ENCODE measurements around the gene NFIX.

Gene NFIX

DNA sequence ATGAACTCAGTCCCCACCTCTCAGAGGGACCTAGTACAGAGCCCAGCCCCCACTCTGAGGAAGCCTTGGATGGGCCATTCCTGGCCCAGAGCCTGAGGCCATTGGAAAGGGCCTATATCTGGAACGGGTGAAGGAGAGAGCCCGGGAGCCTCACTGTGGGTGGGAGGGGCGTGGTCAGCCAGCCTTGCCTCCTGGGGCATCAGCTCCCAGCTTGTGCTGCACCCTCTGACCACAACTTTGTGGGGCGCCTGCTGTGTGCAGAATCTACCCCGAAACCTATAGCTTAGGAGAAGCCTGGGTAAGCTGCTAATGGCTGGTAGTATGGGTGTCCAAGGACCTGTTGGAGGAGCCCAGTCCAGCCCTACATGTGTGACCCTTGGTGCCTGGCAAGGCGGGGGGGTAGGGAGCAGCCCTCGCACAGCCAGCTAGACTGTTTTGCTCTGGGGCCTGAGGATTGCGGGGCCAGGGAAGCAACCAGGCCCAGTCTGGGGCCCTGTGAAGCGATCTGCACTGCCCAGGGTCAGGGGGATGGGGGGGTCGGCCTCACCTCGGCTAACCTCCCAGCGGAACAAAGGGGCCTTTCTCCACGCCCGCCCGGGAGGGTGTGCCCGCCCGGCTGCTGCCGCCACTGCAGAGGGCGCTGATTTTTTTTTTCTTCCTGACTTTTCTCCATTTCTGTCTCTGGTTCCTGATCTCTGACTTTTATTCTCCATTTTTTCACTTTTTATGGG lies 65.1 kb downstream of the NFIX start:
- DNase-seq = no peak

DNA sequence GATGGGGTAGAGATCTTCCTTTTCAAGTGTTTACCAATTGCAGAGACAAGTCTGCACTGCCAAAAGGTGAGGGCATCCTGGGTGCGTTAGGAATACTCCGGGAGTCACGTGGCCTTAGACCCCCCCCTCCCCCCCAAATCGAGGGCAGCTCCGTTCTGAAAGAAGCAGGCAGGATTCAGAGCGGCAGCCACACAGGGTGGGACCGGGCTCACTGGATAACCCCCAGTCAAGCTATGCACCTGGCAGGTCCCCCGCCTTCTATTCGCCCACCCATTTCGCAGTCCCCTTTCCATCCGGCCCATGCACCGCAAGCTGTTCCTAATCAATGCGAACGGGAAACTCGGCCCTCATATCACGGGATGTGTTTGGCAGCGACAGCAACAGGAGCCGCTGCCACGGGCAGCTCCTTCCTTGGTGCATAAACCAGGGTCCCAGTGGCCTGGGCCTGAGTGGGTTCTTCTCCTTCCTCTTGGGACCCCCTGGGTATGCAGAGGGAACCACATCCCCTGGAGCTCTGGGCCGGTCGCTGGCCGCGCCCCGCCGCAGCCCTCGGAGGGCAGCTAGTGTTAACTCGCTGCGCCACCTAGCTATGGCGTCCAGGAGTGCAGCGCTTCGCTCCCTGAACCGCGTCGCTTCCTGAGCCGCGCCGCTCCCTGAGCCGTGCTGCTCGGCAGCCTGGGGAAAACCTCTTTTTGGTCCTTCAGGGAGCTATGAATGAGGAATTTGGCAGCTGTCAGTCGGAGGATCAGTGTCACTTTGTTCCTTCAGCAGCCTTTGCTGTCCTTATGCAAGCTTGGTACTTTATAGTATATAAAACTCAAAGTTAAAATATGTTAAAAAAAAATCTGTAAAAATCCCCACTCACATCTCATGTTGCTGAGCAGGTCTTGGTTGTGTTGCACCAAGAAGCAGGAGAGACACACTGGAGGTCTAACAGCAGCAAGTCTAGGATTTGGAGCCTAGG lies 66.0 kb downstream of the NFIX start:
- DNase-seq = peak; percentile 40 to 73 (median 56)

DNA sequence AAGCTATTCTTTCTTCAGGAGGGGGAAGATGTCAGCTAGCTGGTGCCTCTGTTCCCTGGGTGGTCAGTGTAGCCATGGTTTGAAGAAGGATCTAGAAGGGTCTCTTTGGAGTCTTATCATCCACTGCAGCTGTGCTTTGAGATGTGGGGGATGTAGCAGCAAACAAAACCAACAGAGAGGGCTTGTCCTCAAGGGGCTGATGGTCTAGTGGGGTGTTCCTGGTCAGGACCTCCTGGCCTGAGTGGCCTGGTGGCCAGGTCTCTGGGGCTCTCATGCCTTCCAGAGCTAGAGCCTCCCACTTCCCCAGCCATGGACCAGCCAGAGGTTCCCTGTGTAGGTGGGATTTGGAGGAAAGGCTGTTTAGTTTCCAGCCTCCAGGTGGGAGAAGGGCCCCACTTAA lies 67.0 kb downstream of the NFIX start:
- no peak for DNase-seq

DNA sequence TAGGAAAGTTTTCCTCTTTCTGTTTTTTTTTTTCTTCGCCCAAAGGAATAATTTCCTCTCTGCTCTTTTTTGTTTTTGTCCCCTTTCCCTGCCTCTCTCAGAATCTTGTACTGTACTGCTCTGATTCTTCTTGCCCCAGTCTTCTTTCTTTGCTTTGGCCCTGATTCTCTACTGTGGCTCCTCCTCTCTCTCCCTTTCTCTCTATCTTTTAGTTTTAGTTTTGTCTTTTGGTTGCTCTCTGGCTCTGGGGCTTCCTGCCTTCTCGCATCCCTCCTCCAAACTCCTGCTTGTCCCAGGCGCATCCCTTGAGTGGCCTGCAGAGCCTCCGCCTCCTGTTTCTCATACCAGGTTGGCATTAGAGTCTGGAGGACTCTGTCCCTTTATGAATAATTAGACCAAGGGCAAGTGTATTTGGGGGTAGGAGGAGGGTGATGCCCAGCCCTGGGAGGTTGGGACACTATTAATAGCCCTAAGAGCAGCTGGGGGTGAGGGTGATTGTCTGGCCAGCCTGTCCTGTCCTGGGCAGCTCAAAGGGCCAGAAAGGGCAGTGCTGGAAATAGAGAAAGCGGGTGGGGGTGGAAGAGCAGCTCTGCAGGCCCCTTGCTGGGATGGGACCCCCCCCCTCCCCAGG lies 68.3 kb downstream of the NFIX start:
- no peak for DNase-seq

DNA sequence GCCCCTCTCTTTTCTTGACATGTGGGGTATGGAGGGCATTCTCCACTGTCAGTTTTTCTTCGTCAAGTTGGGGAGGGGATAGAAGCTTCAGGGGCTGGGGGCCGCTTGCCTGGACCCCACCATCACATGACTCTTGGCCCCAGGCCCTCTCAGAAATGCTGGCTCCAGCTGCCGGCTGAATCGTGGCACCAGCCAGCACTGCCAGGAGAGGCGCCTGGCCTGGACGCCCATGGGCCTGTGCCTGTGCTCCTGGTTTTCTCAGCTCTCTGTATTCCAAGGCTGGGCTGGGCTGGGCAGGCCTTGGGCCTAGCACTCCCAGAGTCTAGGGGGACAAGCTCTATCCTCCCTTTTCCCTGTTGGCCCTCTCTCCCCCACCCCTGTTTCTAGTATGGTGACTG lies 68.8 kb downstream of the NFIX start:
- DNase-seq = no peak

DNA sequence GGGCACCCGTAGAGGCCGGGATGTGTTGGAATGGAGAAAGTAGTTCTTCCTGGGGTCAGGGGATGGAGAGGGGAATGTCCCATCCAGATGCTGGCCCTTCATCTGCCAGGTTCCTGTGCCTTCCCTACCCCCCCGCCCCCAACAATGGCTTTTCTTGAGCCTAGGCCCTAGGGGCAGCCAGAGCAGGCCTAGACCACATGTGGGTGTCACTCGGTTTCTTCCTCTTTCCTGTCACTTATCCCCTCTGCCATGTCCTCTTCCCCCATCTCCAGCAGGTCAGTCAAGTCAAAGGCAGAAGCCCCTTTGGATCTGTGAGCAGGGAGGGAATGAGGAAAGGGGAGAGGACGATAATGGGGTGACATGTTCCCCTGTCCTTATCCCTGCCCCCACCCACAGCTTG lies 71.0 kb downstream of the NFIX start:
- DNase-seq = no peak

DNA sequence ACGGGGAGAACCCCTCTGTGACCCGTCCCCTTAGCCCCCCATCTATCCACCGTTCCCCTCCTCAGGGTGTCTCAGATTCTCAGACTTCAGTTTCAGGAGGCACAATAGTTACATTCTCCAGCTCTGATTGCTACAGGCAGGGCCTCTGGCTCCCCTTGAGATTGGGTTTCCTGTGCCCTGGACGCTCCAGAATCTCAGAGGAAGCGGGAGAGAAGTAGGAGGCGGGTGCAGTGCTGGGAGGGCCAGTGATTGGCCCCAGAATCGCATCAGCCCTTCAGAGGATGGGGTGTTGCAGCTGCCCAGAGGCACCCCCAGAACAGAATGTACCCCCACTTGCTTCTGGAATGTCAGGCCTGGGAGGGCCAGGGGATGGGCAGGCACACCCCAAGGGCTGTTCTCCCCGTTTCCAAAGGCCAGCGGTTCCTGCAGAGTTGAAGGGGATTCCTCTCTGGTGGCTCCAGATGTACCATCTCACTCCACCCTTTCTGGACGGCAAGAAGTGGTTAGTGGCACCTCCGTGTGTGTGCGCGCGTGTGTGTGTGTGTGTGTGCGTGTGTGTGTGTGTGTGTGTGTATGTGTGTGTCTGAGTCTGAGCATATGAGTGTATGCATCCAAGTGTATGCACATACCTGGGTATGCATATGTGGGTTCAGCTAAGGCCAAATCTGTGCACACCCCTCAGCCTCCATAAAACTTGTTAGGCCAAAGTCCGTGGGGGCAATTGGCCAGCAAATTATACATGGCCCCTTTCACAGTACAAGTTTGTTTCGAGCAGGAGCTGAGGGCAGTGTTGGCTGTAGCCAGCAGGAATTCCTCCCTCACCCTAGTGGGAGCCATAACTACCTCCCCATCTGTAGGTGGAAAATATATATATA lies 71.9 kb downstream of the NFIX start:
- no peak for DNase-seq

DNA sequence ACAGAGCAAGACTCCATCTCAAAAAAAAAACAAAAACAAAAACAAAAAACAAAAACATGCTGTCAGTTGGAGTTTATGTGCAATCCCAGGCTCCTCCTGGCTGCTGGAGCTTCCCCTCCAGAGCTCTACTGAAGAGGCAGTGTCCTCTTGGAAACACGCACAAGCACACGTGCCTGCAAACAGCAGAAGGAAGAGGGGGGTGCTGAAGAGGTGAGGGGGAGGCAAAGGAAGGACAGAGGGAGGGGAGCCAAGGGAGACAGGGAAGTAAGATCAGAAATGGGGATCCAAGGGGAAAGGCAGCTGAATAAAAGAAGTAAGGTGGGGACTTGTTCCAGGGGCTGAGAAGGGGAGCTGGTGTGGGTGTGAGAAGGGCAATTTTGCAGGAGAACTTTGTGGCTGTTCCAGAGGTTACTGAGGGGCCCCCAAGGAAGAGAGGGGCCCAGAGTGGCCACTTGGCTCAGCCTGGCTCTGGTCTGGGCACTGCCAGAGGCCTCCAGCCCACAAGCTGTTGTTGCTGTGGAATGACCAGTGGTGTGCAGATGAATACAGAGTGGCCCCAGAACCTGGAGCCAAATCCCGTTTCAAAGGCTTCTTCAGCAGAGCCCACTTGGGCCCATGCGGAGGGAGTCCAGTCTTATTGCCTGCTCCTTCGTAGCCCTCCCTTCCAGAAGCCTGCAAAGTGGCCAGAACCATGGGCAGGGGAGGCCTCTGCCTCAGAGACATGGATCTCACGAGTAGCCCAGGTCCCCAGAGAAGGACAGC lies 73.0 kb downstream of the NFIX start:
- no peak for DNase-seq

DNA sequence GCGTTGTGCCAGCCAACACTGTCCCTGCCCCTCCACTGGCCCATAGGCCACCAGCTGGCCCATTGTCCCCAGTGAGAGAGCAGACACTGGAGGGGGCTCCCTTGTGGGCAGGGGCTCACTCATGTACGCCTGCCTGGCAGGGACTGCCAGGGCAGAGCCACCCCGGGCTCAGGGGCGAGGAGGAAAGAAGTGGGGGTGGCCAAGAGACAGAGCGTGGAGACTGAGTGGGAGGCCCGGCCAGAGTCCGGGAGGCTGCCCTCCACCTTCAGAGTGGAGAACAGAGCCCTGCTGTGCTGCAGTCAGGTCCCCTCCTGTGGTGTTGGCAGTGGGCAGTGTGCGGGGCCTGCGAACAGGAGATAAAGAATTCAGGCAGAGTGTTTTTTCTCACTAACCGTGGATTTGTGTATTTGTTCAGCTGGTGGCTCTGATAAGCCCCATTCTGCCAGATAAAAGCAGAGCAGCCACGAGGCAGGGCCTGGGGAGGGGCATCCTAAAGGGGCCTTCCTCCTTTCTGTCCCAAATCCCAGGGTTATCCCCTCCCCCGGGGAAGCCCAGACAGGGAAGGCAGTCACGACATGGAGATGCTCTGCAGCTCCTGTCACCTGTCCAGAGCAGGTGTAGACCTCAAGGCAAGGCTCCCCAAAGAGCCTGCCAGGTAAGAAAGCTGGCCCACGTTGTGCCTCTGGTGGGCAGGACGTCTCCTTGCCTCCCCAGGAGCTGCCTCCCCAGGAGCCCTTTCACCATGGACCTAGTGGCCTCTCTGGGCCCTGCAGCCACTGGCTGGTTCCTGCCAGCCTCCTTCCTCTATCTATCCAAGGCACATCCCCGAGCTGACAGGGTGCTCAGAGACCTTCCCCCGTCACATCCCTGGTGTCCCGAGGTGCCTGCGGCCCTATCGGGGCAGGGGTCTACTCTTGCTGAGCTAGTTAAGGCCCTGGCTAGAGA lies 74.4 kb downstream of the NFIX start:
- DNase-seq = no peak

DNA sequence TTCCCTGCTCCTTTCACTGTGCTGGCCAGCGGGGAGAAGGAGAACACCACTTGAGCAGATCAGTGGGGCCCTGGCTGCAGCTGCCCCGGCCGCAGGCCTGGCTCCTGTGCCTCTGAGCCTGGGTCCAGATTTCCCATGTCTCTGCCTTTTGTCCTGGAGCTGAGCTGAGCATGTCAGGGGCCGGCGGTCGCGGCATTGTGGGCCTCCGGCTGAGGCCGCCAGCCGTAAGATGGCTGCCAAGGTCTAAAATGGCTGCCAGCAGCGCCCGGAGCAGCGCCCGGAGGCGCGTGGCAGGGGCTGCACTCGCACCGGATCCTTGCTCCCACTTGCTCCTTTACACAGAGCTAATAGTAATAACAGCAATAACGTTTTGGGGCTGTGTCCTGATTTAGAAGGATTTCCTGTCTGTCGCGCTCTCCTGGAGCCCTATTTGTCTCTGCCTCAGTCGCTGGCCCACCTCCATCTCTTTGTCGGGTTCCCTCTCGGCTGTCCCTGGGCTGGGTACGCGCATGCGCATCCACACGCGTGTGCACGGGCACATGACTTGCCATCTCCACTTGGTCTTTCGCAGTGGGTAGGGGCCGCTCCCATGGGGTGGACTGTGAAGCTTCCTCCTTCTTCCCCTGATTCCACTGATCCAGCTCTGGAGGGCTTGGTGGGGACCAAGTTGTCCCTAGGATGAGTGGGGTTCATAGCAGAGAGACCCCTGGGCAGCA lies 75.3 kb downstream of the NFIX start:
- no peak for DNase-seq

DNA sequence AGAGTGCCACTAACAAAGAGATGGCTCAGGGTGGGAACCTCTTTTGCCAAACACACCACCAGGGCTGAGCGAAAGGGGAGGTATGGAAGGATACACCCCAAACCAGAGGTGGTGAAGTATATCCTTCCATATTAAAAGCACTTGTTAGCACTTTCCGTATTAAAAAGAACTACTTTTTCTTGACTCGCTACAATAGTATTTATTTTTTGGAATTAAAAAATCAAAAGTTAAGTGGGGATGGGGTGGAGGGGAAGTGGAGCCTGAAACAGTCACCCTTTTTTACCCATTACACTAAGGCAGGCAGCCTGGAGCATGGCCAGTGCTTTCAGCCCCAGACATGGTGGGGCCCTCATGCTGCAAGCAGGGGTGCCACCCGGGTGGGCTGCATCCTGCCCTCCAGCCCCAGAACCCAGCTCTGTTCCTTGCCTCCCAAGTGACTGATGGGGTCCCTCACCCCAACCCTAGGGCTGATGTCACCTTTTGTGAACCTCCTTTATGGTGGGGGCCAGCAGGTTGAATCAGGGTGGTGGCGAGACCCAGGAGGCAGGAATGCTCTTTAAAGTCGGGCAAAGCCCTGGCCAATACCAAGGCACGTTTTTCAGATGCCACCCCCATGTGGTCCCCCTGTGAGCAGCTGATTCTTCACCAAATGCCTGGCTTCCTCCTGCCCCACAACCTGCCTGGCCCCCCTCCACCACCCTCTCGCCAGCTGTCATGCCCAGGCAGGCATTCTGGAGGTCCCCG lies 76.3 kb downstream of the NFIX start:
- DNase-seq = no peak

DNA sequence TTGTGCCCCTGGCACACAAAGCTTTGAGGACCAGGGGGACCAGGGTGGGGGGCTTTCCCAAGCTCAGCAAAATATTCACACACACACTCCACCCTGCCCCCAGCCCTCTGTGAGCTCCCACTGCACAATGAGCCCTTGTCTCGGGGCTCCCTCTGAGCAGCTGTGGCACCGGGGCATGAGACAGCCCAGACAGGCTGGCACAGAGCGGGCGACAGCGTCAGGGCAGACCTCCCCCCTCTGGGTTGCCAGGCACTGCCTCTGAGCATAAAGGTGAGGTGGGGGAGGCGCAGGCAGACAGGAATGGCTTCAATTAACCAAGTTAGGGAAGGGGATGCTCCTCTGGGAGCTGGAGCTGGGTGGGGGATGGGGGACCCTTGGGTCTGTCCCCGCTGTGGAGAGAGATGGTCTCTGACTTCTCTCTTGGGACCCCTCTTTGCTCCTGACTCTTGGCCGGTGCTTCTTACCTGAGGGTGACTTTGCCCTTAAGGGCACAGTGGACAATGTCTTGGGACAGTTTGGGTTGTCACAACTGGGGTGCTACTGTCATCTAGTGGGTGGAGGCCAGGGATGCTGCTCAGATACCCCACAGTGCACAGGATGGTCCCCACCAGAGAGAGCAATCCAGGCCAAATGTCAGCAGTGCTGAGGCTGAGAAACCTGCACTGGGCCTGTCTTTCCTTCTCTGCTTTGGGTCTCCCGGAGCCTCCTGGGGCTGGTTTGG lies 77.1 kb downstream of the NFIX start:
- no peak for DNase-seq

DNA sequence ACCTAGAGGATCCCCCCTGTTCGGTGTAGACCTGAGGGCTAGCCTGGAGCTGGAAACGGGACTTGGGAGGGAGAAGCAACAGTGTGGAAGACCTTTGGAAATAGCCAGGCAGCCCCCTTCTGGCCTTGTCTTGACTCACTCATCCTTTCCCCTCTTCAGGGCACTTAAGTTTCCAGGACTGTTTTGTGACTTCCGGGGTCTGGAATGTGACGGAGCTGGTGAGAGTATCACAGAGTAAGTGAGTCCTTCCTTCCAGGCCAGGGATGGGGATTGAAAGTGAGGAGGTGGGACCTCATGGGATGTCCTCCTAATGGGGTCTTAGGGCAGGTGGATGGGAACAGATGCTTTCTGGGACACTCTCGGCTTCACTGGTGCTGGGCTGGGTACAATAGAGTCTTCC lies 78.0 kb downstream of the NFIX start:
- no peak for DNase-seq

DNA sequence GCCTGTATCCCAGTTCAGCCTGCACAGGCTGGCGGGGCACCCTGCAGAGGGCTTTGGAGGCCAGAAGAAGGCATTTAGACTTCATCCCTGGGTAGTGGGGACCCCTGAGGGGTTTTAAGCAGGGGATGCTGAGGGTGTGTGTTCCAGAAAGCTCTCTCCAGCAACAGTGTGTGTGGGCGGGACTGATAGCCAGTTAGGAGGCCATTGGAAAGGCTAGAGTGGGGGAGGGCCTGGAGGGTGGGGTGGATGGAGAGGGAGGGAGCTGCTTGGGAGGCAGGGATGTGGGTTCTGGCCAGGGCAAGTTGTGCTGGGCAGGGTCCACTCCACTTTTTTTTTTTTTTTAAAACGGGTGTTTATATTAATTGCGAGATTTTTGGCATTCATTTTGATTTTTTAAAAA lies 79.1 kb downstream of the NFIX start:
- no peak for DNase-seq

DNA sequence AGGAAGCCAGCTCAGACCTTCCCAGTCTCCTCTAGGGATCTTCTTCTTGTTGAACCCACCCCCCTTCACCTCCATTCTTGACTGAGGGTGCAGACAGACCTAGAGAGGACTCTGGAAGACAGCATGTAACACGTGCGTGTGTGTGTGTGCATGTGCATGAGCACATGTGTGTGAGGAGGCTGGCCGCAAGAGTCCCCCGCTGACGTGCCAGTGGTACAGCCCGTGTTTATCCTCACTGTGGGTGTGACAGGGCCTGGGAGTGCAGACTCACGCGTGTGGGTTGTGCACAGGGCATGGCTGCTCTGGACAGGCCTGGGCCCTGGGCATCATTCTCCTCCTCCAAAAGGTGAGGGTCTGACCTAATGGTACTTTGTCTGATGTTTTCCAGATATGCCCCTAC lies 81.0 kb downstream of the NFIX start:
- no peak for DNase-seq

DNA sequence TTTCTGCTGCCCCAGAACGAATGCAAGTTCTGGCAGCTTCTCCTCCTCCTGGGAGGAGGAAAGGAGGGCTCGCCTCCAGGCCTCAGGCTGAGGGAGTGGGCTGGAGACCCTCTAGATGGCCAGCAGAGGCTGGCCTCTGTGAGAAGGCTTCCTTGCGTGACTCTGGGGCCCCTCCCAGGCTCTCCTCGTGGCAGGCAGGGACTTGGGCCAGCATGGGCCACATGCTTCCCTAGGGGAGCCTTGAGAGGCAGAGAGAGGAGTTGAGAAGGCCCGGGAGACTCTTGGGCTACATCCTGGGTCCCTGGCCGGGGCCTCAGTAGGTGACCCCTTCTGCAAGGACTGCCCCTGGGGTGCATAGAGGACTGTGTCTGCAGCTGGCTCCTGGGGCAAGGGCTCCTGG lies 81.5 kb downstream of the NFIX start:
- no peak for DNase-seq

DNA sequence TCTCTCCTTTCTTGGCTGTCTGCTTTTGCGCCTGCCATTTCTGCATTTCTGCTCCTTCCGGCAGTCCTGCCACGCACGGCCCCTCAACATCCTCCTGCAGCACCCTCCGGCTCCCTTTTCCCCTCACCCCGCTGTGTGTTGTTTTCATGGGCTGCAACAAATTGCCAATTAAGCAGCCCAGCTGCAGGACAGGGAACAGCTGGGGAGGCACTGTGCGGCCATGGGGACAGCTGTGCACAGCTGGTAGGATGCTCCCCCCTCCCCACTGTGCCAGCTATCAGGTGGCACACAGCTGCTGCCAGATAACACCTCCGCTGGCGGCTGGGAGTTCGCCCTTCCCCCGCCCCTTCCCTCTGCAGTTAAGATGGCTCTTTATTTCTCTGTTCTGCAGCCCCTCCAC lies 82.0 kb downstream of the NFIX start:
- DNase-seq = no peak

DNA sequence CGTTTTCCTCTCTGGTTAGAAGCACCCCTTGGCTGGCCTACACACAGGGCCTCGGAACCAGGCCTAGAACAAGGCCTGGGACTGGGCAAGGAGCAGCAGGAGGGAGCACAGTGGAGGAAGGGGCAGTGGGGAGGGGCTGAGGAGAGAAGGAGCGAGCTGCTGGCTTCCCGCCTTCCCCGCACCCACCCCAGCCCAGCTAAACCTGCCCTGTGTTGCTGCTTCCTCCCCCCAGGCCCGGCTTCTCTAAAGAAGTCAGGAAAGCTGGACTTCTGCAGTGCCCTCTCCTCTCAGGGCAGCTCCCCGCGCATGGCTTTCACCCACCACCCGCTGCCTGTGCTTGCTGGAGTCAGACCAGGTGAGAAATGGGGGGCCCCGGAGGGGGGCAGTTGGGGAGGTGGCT lies 83.1 kb downstream of the NFIX start:
- DNase-seq = no peak
